Colonic mucosa (tissue), 4 donors: ENCODE results near the gene ZSCAN5A. TPM values are rescaled to one million over a fixed set of nuclear protein-coding genes. Genes with fewer than 3 reads are reported as not detected.
A peak's percentile ranks its signal among the peaks of the same experiment; 100 is the strongest.

Experiments used
- DNase-seq: peaks from one replicate; pipeline ENCODE4 v3.0.0-alpha.2; 2020
- H3K27ac ChIP-seq: fragments of 200-600 bp; one replicate; pipeline ENCODE4 v1.8.0; 2021
- H3K27me3 ChIP-seq: fragments of 200-600 bp; one replicate; pipeline ENCODE4 v1.8.0; 2021
- H3K36me3 ChIP-seq: fragments of 200-600 bp; one replicate; pipeline ENCODE4 v1.8.0; 2021
- H3K4me1 ChIP-seq: fragments of 200-600 bp; one replicate; pipeline ENCODE4 v1.8.0; 2021; ENCODE audit warnings: mild to moderate bottlenecking
- H3K4me3 ChIP-seq: fragments of 200-600 bp; one replicate; pipeline ENCODE4 v1.8.0; 2021
- H3K9ac ChIP-seq, 2 donors: one replicate each; pipeline ENCODE4 v1.7.0; 2013; ENCODE audit warnings: control low read depth in 2 of 2, low read depth in 2 of 2, low read length in 2 of 2
- H3K9me3 ChIP-seq: fragments of 200-600 bp; one replicate; pipeline ENCODE4 v1.8.0; 2021
- CTCF ChIP-seq: fragments of 200-600 bp; IDR thresholded peaks from one replicate; pipeline ENCODE4 v1.8.0; 2022; ENCODE audit warnings: antibody characterized with exemption, mild to moderate bottlenecking
- intact Hi-C: fragments of 100-400 bp; cut with DNase I; formaldehyde crosslinking; loops from one replicate; pipeline ENCODE4 v1.14.1; 2022
- total RNA-seq, 2 donors: library from RNA; stranded (reverse); fragmentation: NEBNext Ultra II Directional in 1 of 2; extraction: Animal tissue kit (Norgen Biotek cat#: 25700) in 1 of 2; gene quantifications; one replicate each; pipeline ENCODE4 v1.2.1, GENCODE V29; 2021
- donor health status: healthy.
- donor health status: DM: no; HTN: no; CAD: no.
- donor health status: DM: no; HTN: no; CAD: no.

Gene ZSCAN5A
- total RNA-seq, 2 donors from 2014 or later: 9.8 to 12.1 TPM

GRCh38 chr19:56333506-56333905, 18.9 kb upstream of the ZSCAN5A start:
- H3K9me3 ChIP-seq: no peaks in the 10 kb centered on the region
- TF ChIP-seq CTCF: peak; percentile 58
- H3K27me3 ChIP-seq: no peaks in the 10 kb centered on the region
- no peak overlapping the region for H3K9ac ChIP-seq
- H3K4me1 ChIP-seq: no peaks in the 10 kb centered on the region
- H3K4me3 ChIP-seq: no peak overlapping the region
- H3K36me3 ChIP-seq: no peaks in the 10 kb centered on the region
- intact Hi-C loops: loop anchor here (5.0 kb wide), 1 partner anchor 266 kb away; no protein-coding TSS in a partner anchor
- peak; percentile 60 for DNase-seq
- H3K27ac ChIP-seq: no peak overlapping the region

- DNase-seq: no peak
- H3K4me1 ChIP-seq: no peaks in the 10 kb centered on the region
- no peak for TF ChIP-seq CTCF
- no peak overlapping the region for H3K27ac ChIP-seq
- H3K36me3 ChIP-seq: no peaks in the 10 kb centered on the region
- no peak overlapping the region for H3K4me3 ChIP-seq
- intact Hi-C loops: loop anchor here (5.0 kb wide), 1 partner anchor 265 kb away; no protein-coding TSS in a partner anchor
- H3K27me3 ChIP-seq: no peaks in the 10 kb centered on the region
- no peak overlapping the region for H3K9ac ChIP-seq
- H3K9me3 ChIP-seq: no peaks in the 10 kb centered on the region
These were observed 18.1 kb upstream of the ZSCAN5A start for GRCh38 chr19:56332695-56333094.

- Histone ChIP-seq H3K4me1 (no peaks in the 10 kb centered on the region), H3K9ac (no peak overlapping the region), H3K9me3 (no peaks in the 10 kb centered on the region), H3K4me3 (no peak overlapping the region), H3K36me3 (no peaks in the 10 kb centered on the region), H3K27ac (no peak overlapping the region), H3K27me3 (no peaks in the 10 kb centered on the region)
- TF ChIP-seq CTCF: no peak
- DNase-seq: no peak
- intact Hi-C loops: loop anchor here (10.0 kb wide), 1 partner anchor 150 kb away; the partner anchor contains the start of gene GALP
These were observed 9.8 kb upstream of the ZSCAN5A start for GRCh38 chr19:56324436-56324835.

GRCh38 chr19:56321989-56322440, 7.4 kb upstream of the ZSCAN5A start:
- TF ChIP-seq CTCF: no peak
- Histone ChIP-seq H3K4me1 (no peaks in the 10 kb centered on the region), H3K36me3 (no peaks in the 10 kb centered on the region), H3K9me3 (no peaks in the 10 kb centered on the region), H3K4me3 (no peak overlapping the region), H3K27ac (no peak overlapping the region), H3K9ac (no peak overlapping the region), H3K27me3 (no peaks in the 10 kb centered on the region)
- intact Hi-C loops: loop anchor here (10.0 kb wide), 1 partner anchor 147 kb away; the partner anchor contains the start of gene GALP
- no peak for DNase-seq

GRCh38 chr19:56321254-56321988, 6.8 kb upstream of the ZSCAN5A start:
- Histone ChIP-seq H3K27ac (no peak overlapping the region), H3K4me1 (no peaks in the 10 kb centered on the region), H3K27me3 (no peaks in the 10 kb centered on the region), H3K4me3 (no peak overlapping the region), H3K9ac (no peak overlapping the region), H3K36me3 (no peaks in the 10 kb centered on the region), H3K9me3 (no peaks in the 10 kb centered on the region)
- DNase-seq: no peak
- intact Hi-C loops: loop anchor here (10.0 kb wide), 1 partner anchor 147 kb away; the partner anchor contains the start of gene GALP
- no peak for TF ChIP-seq CTCF
